ENCODE results near the gene DYSF. TPM values are rescaled to one million over a fixed set of nuclear protein-coding genes. Genes with fewer than 3 reads are reported as not detected.

DYSF gene
- total RNA-seq, 1 experiment from 2014 or later: 0.89 TPM

DNA sequence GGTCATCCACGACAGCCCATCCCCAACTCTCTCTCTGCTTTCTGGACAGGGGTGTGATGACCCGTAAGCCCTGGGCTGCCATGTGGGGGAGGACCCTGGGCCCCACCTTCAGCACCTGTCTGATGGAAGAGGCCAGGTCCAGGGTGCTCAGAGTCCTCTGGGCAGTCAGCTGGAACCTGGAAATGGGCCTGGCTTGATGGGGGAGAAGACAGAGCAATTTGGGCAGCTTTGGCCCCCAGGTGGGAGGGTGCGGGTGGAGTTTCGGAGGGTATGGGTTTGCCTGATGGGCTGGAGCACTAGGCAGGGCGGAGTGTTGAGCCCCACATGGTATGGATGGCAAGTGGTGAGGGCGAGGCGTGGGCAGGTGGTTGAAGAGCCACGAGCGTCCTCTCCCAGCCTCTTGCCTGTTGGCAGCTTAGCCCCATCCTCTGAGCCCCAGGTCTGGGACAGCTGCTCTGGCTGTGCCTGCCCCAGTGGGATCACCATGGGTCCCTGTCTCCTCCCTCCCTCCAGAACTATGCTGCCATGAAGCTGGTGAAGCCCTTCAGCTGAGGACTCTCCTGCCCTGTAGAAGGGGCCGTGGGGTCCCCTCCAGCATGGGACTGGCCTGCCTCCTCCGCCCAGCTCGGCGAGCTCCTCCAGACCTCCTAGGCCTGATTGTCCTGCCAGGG lies 232.7 kb downstream of the DYSF start:
- CTCF ChIA-PET: no interaction called here
- TF ChIP-seq CBX3 (IDR thresholded peaks at IDR 0.05; ENCODE audit: low read depth) (no peak), POLR2A (IDR thresholded peaks at IDR 0.05; ENCODE audit: borderline replicate concordance, extremely low read depth, insufficient read depth, insufficient read length) (no peak), ZFX (IDR thresholded peaks at IDR 0.05) (no peak), YY1 (IDR thresholded peaks at IDR 0.05; ENCODE audit: extremely low read depth, insufficient replicate concordance, low read depth, low read length) (no peak), TCF7L2 (IDR thresholded peaks at IDR 0.05; ENCODE audit: borderline replicate concordance, extremely low read depth, insufficient read depth, insufficient read length) (no peak), SRF (IDR thresholded peaks at IDR 0.05; ENCODE audit: low read depth) (no peak), RAD21 (IDR thresholded peaks at IDR 0.05; ENCODE audit: low read depth) (no peak), JUND (IDR thresholded peaks at IDR 0.05) (no peak), EZH2 (IDR thresholded peaks at IDR 0.05) (no peak), ZNF274 (IDR thresholded peaks at IDR 0.05; ENCODE audit: low read depth, low read length) (no peak)
- TF ChIP-seq, protein P1, sequence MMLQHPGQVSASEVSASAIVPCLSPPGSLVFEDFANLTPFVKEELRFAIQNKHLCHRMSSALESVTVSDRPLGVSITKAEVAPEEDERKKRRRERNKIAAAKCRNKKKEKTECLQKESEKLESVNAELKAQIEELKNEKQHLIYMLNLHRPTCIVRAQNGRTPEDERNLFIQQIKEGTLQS (IDR thresholded peaks at IDR 0.05): no peak
- TF ChIP-seq, protein P2, sequence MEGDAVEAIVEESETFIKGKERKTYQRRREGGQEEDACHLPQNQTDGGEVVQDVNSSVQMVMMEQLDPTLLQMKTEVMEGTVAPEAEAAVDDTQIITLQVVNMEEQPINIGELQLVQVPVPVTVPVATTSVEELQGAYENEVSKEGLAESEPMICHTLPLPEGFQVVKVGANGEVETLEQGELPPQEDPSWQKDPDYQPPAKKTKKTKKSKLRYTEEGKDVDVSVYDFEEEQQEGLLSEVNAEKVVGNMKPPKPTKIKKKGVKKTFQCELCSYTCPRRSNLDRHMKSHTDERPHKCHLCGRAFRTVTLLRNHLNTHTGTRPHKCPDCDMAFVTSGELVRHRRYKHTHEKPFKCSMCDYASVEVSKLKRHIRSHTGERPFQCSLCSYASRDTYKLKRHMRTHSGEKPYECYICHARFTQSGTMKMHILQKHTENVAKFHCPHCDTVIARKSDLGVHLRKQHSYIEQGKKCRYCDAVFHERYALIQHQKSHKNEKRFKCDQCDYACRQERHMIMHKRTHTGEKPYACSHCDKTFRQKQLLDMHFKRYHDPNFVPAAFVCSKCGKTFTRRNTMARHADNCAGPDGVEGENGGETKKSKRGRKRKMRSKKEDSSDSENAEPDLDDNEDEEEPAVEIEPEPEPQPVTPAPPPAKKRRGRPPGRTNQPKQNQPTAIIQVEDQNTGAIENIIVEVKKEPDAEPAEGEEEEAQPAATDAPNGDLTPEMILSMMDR (IDR thresholded peaks at IDR 0.05 in 2 of 3, conservative IDR thresholded peaks at IDR 0.05 in 1 of 3; ENCODE audit: borderline replicate concordance in 1 of 3, insufficient read depth in 1 of 3, low read depth in 2 of 3, low read length in 2 of 3): no peak
- TF ChIP-seq, protein P3, sequence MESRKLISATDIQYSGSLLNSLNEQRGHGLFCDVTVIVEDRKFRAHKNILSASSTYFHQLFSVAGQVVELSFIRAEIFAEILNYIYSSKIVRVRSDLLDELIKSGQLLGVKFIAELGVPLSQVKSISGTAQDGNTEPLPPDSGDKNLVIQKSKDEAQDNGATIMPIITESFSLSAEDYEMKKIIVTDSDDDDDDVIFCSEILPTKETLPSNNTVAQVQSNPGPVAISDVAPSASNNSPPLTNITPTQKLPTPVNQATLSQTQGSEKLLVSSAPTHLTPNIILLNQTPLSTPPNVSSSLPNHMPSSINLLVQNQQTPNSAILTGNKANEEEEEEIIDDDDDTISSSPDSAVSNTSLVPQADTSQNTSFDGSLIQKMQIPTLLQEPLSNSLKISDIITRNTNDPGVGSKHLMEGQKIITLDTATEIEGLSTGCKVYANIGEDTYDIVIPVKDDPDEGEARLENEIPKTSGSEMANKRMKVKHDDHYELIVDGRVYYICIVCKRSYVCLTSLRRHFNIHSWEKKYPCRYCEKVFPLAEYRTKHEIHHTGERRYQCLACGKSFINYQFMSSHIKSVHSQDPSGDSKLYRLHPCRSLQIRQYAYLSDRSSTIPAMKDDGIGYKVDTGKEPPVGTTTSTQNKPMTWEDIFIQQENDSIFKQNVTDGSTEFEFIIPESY (IDR thresholded peaks at IDR 0.05; ENCODE audit: extremely low read depth, insufficient replicate concordance, low read length): no peak
- no TSS peak for BruUV-seq (replicated peaks)

More for the DNA sequence above, 232.7 kb downstream of the DYSF start:
- POLR2A ChIA-PET: no interaction called here
- Histone ChIP-seq H3K27me3 (ENCODE audit: insufficient read depth, low read length) (no peaks in the 10 kb centered on the region), H2AFZ (ENCODE audit: low read depth, low read length, poor library complexity, severe bottlenecking) (no peak overlapping the region), H3K27ac (ENCODE audit: low read depth, low read length) (no peak overlapping the region), H3K4me2 (ENCODE audit: low read length) (no peak overlapping the region), H3K36me3 (ENCODE audit: control insufficient read depth in 1 of 2, insufficient read depth in 2 of 2, low read length in 2 of 2) (no peaks in the 10 kb centered on the region), H3K9me2 (ENCODE audit: insufficient read depth) (no peaks in the 10 kb centered on the region), H3K4me3 (replicated peaks in 1 of 2; ENCODE audit: low read depth in 1 of 2, low read length in 2 of 2) (no peak overlapping the region), H3K4me1 (ENCODE audit: control insufficient read depth in 1 of 2, insufficient read depth in 2 of 2, low read length in 2 of 2) (no peaks in the 10 kb centered on the region), H3K9me3 (ENCODE audit: control insufficient read depth in 1 of 2, insufficient read depth in 1 of 2, low read depth in 1 of 2, low read length in 2 of 2) (no peaks in the 10 kb centered on the region), H3K9ac (ENCODE audit: low read length) (no peak overlapping the region), H4K20me1 (ENCODE audit: insufficient read depth) (no peaks in the 10 kb centered on the region), H3K79me2 (ENCODE audit: insufficient read depth, low read length) (no peaks in the 10 kb centered on the region)
- ATAC-seq (no peak), DNase-seq (ENCODE audit: low read depth, low spot score) (no peak)
- intact Hi-C loops (cut with micrococcal nuclease): no loop called here
- RAD21 ChIA-PET (ENCODE audit: low non-redundant PET in 1 of 2, low total read pairs in 2 of 2, uncharacterized antibody in 2 of 2, unreplicated experiment in 2 of 2): no interaction called here
